Activated T-helper 1 cell treated with anti-CD3 and anti-CD28 coated beads, Interleukin-12 subunit alpha, Interleukin-12 subunit beta, Interleukin-2, Interleukin-4 antibody, amounts not matched to agents 30 ng/mL and 10 ng/mL and 1 ng/mL, durations not matched to agents 14 hours and 24 hours and 36 hours (primary cell): Measurements from ENCODE around the gene KBTBD8. TPM values are rescaled to one million over a fixed set of nuclear protein-coding genes. Genes with fewer than 3 reads are reported as not detected.

Source experiments
- DNase-seq: peaks from one replicate; pipeline ENCODE4 v3.0.0; 2021; ENCODE audit warnings: low spot score
- H3K27ac Mint-ChIP-seq: one replicate; pipeline ENCODE4 v1.8.0; 2021; ENCODE audit warnings: mild to moderate bottlenecking, mixed read lengths
- H3K27me3 Mint-ChIP-seq: one replicate; pipeline ENCODE4 v1.8.0; 2022; ENCODE audit warnings: mild to moderate bottlenecking, moderate library complexity, mixed read lengths; ENCODE audit not compliant: insufficient read depth
- H3K36me3 Mint-ChIP-seq: one replicate; pipeline ENCODE4 v1.8.0; 2021; ENCODE audit warnings: low read depth, mixed read lengths
- H3K4me1 Mint-ChIP-seq: one replicate; pipeline ENCODE4 v1.8.0; 2021; ENCODE audit warnings: low read depth, mixed read lengths
- H3K4me3 Mint-ChIP-seq: one replicate; pipeline ENCODE4 v1.8.0; 2021; ENCODE audit warnings: mild to moderate bottlenecking, moderate library complexity, mixed read lengths
- H3K9me3 Mint-ChIP-seq: one replicate; pipeline ENCODE4 v1.8.0; 2021; ENCODE audit warnings: mixed read lengths
- intact Hi-C: fragments of 100-400 bp; cut with micrococcal nuclease; formaldehyde crosslinking; loops from one replicate; pipeline ENCODE4 v1.15.1; 2024
- total RNA-seq: library from RNA; stranded (reverse); gene quantifications from 2 replicates; pipeline ENCODE4 v1.2.3, GENCODE V29; 2022

The KBTBD8 gene, protein sequence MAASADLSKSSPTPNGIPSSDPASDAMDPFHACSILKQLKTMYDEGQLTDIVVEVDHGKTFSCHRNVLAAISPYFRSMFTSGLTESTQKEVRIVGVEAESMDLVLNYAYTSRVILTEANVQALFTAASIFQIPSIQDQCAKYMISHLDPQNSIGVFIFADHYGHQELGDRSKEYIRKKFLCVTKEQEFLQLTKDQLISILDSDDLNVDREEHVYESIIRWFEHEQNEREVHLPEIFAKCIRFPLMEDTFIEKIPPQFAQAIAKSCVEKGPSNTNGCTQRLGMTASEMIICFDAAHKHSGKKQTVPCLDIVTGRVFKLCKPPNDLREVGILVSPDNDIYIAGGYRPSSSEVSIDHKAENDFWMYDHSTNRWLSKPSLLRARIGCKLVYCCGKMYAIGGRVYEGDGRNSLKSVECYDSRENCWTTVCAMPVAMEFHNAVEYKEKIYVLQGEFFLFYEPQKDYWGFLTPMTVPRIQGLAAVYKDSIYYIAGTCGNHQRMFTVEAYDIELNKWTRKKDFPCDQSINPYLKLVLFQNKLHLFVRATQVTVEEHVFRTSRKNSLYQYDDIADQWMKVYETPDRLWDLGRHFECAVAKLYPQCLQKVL
- total RNA-seq: 18.3 and 26.6 TPM in 2 replicates

DNA sequence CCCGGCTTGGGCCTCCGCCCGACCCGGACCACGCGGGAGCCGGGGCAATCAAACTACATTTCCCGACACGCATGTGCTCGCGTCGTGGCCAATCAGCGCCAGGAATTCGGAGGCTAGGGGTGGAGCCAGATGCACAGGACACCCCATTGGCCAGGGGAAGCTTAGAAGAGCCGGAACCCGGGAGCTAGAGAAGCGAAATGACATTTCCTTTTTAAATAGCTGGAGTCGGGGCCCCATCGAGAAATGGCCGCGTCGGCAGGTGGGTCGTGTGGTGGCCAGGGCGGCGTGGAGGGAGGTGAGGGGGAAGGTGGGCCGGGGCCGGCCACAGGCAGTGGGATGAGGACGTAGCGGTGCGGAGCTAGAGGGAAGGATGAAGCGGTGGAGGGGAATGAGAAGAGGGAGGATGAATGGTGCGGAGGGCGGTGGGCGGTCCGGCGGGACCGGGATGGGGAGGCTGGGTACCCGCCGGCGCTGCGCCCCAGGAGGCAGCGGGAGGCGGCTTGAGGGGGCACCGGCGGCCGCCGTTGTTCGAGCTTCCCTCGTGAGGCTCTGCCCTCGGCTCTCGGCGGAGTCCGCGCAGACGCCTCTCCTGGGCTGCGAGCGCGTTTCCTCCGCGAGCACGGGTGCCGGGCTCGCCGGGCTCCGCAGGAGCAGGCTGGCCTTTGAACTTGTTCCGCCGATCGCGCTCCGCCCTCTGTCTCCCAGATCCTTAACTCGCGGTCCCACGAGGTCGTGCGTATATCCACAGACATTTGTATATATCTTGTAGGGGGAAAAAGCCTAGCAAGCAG lies at the start of gene KBTBD8:
TSS of gene KBTBD8 (plus strand) at position 195 of the 791 bp plus-strand sequence. CDS start at position 244, 49 bp downstream.
- Mint-ChIP-seq H3K27me3 (peaks cover 10% of the 10 kb centered on the region), H3K27ac (peak within 1 kb of the TSS; percentile 88), H3K36me3 (peaks cover 11% of the 10 kb centered on the region), H3K4me1 (peaks cover 36% of the 10 kb centered on the region), H3K9me3 (no peaks in the 10 kb centered on the region), H3K4me3 (peak within 1 kb of the TSS; percentile 95)
- peak; percentile 97 for DNase-seq
- intact Hi-C loops: loop anchor here (1.0 to 2.0 kb wide), 9 partner anchors 26 to 1059 kb away; partner anchors contain the start of gene LRIG1

DNA sequence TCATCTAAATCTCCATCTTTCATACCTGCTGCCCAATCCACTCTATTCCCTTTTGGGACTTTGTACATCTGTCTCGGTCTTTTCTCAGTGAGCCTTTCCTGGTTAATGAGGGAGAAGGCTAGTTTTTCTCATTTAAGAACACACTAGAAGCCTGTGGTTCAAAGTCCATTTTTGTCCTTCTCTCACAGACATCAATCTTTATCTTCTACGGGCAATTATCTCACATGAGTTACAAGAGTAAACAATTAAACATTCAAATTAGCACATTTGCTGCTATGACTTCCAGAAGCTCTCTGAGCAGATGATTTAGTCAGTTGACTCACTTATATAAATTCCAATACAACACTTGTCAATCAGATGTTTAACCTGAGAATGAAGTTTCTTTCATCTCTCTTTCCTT lies 49.3 kb upstream of the KBTBD8 start:
- no peak for DNase-seq
- no peaks in the 10 kb centered on the region for H3K9me3 Mint-ChIP-seq
- intact Hi-C loops: no loop called here
- H3K36me3 Mint-ChIP-seq: no peaks in the 10 kb centered on the region
- H3K27ac Mint-ChIP-seq: no peak overlapping the region
- H3K4me1 Mint-ChIP-seq: no peaks in the 10 kb centered on the region
- H3K4me3 Mint-ChIP-seq: no peak overlapping the region
- H3K27me3 Mint-ChIP-seq: no peaks in the 10 kb centered on the region

DNA sequence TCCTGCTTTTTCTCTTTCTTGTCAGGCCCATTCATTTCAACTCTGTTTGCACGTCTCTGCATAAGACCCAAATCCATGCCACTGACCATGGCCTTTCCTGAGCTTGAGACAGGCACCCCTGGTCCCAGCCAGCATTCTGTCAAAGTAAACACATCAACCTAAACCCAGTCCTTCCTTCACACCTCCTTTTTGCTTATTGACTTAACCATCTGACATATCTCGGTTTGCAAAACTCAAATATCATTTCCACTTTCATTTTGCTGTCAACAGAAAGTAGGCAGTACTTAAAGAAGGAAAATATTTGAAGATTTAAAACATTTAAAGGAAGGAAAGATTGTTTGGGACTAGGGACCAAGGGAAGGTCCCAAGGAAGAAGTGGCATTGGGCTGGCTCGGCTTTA lies 48.2 kb upstream of the KBTBD8 start:
- intact Hi-C loops: no loop called here
- H3K27me3 Mint-ChIP-seq: no peaks in the 10 kb centered on the region
- no peak for DNase-seq
- H3K9me3 Mint-ChIP-seq: no peaks in the 10 kb centered on the region
- H3K4me3 Mint-ChIP-seq: no peak overlapping the region
- no peaks in the 10 kb centered on the region for H3K4me1 Mint-ChIP-seq
- no peaks in the 10 kb centered on the region for H3K36me3 Mint-ChIP-seq
- no peak overlapping the region for H3K27ac Mint-ChIP-seq

DNA sequence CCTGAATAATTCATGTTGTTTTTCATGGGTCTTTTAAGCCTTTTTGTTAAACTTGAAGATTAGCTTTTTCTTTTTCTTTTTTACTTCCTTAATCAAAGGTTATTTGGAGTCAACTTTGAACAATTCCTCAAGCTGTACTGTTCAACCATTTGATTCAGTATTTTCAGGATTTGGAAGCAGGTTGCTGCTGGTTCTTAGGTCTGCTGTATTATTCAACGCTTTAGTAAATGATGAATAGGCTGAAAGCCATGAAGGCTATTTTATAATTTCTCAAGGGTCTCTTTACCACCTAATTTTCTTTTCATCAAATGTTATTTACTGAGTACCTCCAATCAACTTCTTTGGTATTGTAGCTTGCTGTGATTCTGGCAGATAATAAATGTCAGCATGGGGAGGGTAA lies 45.8 kb upstream of the KBTBD8 start:
- Mint-ChIP-seq H3K27ac (no peak overlapping the region), H3K4me1 (no peaks in the 10 kb centered on the region), H3K9me3 (no peaks in the 10 kb centered on the region), H3K27me3 (no peaks in the 10 kb centered on the region), H3K36me3 (no peaks in the 10 kb centered on the region), H3K4me3 (no peak overlapping the region)
- intact Hi-C loops: no loop called here
- DNase-seq: no peak

DNA sequence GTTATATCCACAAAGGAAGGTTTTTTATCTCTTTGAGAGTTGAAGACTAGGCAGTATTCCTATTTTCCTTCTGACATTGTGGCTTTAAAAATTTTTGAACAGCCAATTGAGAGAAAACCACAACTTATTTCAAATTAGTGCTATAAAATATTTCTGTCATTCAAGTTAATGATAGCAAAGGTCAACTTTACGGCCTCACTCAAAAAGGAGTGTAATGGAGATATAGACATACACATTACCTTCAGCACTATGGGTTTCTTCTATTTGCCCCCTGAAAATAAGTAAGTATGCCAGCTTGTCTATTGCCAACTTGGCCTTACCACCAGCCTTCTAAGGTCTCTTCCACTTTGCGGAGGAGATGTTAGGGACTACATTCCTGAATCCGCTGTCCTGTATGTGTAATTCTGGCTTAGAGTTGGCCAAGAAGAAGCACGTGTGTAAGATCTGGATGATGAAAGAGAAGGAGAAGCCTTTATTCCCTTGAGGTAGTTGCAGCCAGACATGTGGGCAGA lies 44.1 kb upstream of the KBTBD8 start:
- no peaks in the 10 kb centered on the region for H3K4me1 Mint-ChIP-seq
- H3K9me3 Mint-ChIP-seq: no peaks in the 10 kb centered on the region
- H3K27ac Mint-ChIP-seq: no peak overlapping the region
- H3K4me3 Mint-ChIP-seq: no peak overlapping the region
- H3K36me3 Mint-ChIP-seq: no peaks in the 10 kb centered on the region
- H3K27me3 Mint-ChIP-seq: no peaks in the 10 kb centered on the region
- intact Hi-C loops: no loop called here
- DNase-seq: no peak

DNA sequence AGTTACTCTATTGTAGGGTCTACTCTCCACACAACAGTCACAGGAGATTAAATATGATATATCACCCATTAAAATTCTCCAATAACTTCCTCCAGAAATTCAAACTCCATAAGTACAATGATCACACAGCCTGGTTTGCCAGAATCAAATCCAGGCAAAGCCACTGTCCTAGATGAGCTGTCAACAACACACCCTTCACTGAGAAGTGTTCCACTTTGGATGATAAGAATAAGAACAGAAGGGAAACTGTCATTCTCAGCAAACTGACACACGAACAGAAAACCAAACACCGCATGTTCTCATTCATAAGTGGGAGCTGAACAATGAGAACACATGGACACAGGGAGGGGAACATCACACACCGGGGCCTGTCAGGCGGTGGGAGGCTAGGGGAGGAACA lies 41.4 kb upstream of the KBTBD8 start:
- intact Hi-C loops: no loop called here
- no peak overlapping the region for H3K4me3 Mint-ChIP-seq

DNA sequence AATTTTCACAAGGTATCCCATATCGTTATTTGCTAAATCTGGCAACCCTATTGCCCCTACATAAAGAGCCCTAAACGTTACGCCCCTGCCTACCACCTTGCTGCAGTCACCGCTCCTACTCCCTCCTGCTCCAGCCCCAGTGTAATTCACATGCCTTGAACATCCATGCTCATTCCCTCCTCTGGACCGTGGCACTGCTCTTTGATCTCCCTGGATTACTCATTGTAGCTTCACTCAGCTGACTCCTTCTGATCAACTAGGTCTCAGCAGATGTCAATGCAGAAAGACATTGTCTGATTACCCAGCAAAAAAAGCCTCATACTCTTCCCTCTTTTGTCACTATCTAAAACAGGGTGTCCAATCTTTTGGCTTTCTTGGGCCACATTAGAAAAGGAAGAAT lies 40.7 kb upstream of the KBTBD8 start:
- H3K4me1 Mint-ChIP-seq: no peaks in the 10 kb centered on the region
- H3K27ac Mint-ChIP-seq: no peak overlapping the region
- no peaks in the 10 kb centered on the region for H3K36me3 Mint-ChIP-seq
- no peak overlapping the region for H3K4me3 Mint-ChIP-seq
- H3K27me3 Mint-ChIP-seq: peaks cover 4% of the 10 kb centered on the region
- H3K9me3 Mint-ChIP-seq: no peaks in the 10 kb centered on the region
- DNase-seq: no peak
- intact Hi-C loops: no loop called here

More for the DNA sequence above, 41.4 kb upstream of the KBTBD8 start:
- no peak for DNase-seq
- Mint-ChIP-seq H3K36me3 (no peaks in the 10 kb centered on the region), H3K4me1 (no peaks in the 10 kb centered on the region), H3K27me3 (peaks cover 4% of the 10 kb centered on the region), H3K27ac (no peak overlapping the region), H3K9me3 (no peaks in the 10 kb centered on the region)

DNA sequence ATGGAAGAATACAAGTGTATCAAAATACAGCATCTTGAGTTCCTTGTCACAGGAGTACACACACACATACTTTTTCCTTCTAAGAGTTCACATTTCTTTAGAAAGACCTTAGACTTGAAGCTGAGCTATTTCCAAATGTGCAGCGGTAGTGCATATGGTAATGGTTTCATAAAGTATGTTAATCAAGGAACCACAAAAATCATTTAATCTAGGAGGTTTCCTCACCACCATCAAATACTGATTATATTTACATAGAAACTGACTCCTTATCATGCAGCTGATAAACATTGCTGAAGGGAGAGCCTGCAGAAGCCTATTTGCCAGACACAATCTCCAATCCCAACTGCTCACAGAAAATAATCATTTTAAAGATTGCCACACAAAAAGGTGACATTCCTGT lies 40.0 kb upstream of the KBTBD8 start:
- H3K4me3 Mint-ChIP-seq: no peak overlapping the region
- H3K27me3 Mint-ChIP-seq: peaks cover 4% of the 10 kb centered on the region

DNA sequence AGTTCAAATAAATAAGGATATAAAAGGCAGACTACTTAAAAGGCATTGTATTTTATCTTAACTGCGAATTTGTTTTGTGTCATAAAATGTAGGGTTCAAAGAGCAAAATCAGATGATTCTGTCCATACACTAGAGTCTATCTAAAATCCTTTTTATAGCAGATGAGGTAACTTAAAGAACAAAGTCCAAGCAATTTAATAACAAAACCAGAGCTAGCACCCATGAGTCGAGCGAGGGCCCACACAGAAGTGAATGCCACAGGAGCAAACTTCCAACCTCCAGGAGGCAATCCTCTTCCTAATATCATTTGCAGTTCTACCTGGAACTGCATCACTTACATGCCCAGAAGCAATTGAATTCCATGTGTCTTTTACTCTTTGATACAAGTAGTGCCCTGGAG lies 35.4 kb upstream of the KBTBD8 start:
- Mint-ChIP-seq H3K4me3 (no peak overlapping the region), H3K27ac (no peak overlapping the region), H3K36me3 (no peaks in the 10 kb centered on the region), H3K9me3 (no peaks in the 10 kb centered on the region), H3K27me3 (peaks cover 12% of the 10 kb centered on the region), H3K4me1 (no peaks in the 10 kb centered on the region)
- DNase-seq: no peak
- intact Hi-C loops: no loop called here

More for the DNA sequence above, 40.0 kb upstream of the KBTBD8 start:
- H3K36me3 Mint-ChIP-seq: no peaks in the 10 kb centered on the region
- H3K27ac Mint-ChIP-seq: no peak overlapping the region
- no peaks in the 10 kb centered on the region for H3K4me1 Mint-ChIP-seq
- no peaks in the 10 kb centered on the region for H3K9me3 Mint-ChIP-seq
- intact Hi-C loops: no loop called here
- DNase-seq: no peak

DNA sequence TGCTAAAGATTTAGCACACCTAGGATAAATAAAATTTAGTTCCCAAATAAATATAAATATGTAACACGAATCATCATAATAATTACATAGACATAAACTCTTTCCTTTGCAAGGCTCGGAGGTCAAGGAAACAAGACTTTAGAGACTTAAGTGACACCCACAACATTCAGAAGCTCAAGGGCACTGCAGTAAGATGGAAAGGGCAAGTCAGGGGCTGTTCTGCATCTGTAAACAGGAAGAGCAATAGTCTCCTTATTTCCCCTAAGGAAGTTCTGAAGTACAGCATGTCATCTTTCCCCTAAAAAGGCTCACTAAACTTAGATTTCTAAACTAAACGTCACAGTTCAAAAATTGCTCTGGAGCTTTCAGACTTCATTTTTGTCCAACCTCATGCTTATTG lies 26.9 kb upstream of the KBTBD8 start:
- peak overlapping the region; percentile 68 for H3K4me3 Mint-ChIP-seq
- intact Hi-C loops: loop anchor here (1.0 kb wide), 4 partner anchors 66 to 1922 kb away; no protein-coding TSS in a partner anchor
- no peaks in the 10 kb centered on the region for H3K36me3 Mint-ChIP-seq
- no peaks in the 10 kb centered on the region for H3K9me3 Mint-ChIP-seq
- no peak for DNase-seq
- H3K27me3 Mint-ChIP-seq: peaks cover 27% of the 10 kb centered on the region
- H3K4me1 Mint-ChIP-seq: peaks cover 13% of the 10 kb centered on the region
- H3K27ac Mint-ChIP-seq: no peak overlapping the region

DNA sequence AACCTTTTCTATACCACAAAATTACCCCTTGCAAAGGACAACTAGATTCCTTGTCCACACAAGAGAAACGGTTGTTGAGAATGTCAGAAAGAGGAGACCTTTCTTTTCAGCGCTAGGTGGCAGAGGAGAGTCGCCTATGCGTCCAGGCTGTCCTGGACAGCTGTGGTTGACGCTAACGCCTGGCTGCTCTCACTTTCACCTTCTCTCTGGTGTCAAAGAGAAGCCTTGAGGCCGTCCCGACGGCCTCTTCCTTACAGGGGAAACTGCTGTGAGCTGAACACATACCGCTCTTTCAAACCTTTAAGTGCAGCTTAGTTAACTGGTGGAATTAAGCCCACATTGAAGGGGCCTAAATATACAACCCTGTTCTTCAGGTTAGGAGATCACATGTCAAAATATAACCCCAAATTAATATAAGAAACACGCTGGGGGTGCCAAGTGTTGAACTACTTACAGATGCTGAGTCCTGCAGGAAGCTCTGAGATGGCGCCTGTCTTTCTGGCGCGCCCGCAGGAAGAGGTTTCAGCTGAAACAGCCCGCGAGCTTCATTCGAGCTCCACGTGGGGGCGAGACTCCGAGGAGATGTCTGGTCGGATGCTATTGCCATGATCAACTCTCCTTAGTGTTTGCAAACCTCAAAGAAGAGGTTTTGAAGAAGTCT lies 26.1 kb upstream of the KBTBD8 start:
- Mint-ChIP-seq H3K36me3 (no peaks in the 10 kb centered on the region), H3K4me3 (peak overlapping the region; percentile 68), H3K27me3 (peaks cover 24% of the 10 kb centered on the region), H3K4me1 (peaks cover 13% of the 10 kb centered on the region), H3K9me3 (no peaks in the 10 kb centered on the region), H3K27ac (no peak overlapping the region)
- peak; percentile 46 for DNase-seq
- intact Hi-C loops: loop anchor here (1.0 kb wide), 5 partner anchors 26 to 1921 kb away; partner anchors contain the start of gene KBTBD8

DNA sequence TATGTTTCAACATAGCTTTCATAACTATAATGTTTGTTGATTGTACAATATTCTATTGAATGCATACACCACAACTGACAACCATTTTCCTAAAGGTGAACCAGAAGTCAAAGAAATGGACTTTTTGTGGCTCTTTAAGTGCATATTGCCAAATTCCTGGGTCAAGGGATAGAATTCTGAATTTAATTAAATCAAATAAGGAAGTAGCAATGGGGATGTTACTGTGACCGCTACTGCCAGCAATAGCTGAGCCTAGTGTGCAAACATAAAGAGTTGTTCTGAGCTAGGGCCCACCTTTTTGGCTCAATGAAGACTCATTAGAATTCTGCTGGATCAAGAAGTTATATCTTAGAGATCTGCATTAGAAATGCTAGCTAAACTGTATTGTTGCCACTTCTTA lies 17.3 kb upstream of the KBTBD8 start:
- Mint-ChIP-seq H3K27ac (no peak overlapping the region), H3K4me3 (no peak overlapping the region), H3K36me3 (no peaks in the 10 kb centered on the region), H3K9me3 (no peaks in the 10 kb centered on the region), H3K27me3 (peaks cover 9% of the 10 kb centered on the region), H3K4me1 (no peaks in the 10 kb centered on the region)
- no peak for DNase-seq
- intact Hi-C loops: no loop called here
